Naive thymus-derived CD4-positive, alpha-beta T cell (primary cell): ENCODE measurements around the gene SORCS2. TPM values are rescaled to one million over a fixed set of nuclear protein-coding genes. Genes with fewer than 3 reads are reported as not detected.
A peak's percentile ranks its signal among the peaks of the same experiment; 100 is the strongest.

ENCODE experiments used
- ATAC-seq: fragments of 150-1000 bp; cut with Tn5 transposase; 2 replicates; pipeline ENCODE4 v1.10.0; 2021; ENCODE audit warnings: mild to moderate bottlenecking, moderate library complexity
- CTCF ChIA-PET: fragments of 350-600 bp; sonication (Branson Sonifier 250); formaldehyde crosslinking; loops from one replicate; lab custom pipeline; 2021; ENCODE audit warnings: antibody characterized with exemption; lab: Charles Lee
- POLR2A ChIA-PET: fragments of 350-600 bp; sonication (Branson Sonifier 250); formaldehyde crosslinking; loops from one replicate; lab custom pipeline; 2021; ENCODE audit warnings: antibody characterized with exemption, inconsistent platforms; lab: Charles Lee
- DNase-seq, 9 donors: peaks; one replicate each; pipeline versions ENCODE4 v3.0.0 to v3.0.0-alpha.2; 2020 to 2022; ENCODE audit warnings: mixed read lengths in 1 of 9
- H3K27ac ChIP-seq: one replicate; pipeline ENCODE4 v1.7.0; 2013; ENCODE audit warnings: mild to moderate bottlenecking, low read depth, low read length, moderate library complexity
- H3K27me3 ChIP-seq, 2 donors: one replicate each; pipeline ENCODE4 v1.7.0; 2013; ENCODE audit warnings: low read length in 2 of 2, mild to moderate bottlenecking in 2 of 2, moderate library complexity in 2 of 2; ENCODE audit not compliant: control insufficient read depth in 2 of 2, insufficient read depth in 2 of 2
- H3K36me3 ChIP-seq, 3 experiments: 1 replicate in 2 of 3; 2 replicates in 1 of 3; pipeline ENCODE4 v1.7.0; 2013; ENCODE audit warnings: low read length in 3 of 3, mild to moderate bottlenecking in 3 of 3, moderate library complexity in 1 of 3; ENCODE audit not compliant: insufficient read depth in 3 of 3, control insufficient read depth in 2 of 3
- H3K4me1 ChIP-seq, 2 donors: one replicate each; pipeline ENCODE4 v1.7.0; 2013; ENCODE audit warnings: low read length in 2 of 2, mild to moderate bottlenecking in 2 of 2, moderate library complexity in 1 of 2; ENCODE audit not compliant: control insufficient read depth in 2 of 2, insufficient read depth in 2 of 2
- H3K4me3 ChIP-seq: 2 replicates; pipeline ENCODE4 v1.7.0; 2013; ENCODE audit warnings: mild to moderate bottlenecking, low read length
- H3K9me3 ChIP-seq, 3 experiments: 1 replicate in 2 of 3; 2 replicates in 1 of 3; pipeline ENCODE4 v1.7.0; 2013; ENCODE audit warnings: low read length in 3 of 3; ENCODE audit not compliant: control insufficient read depth in 2 of 3
- H3K27ac Mint-ChIP-seq, 9 donors: one replicate each; pipeline ENCODE4 v1.8.0; 2020 to 2022; ENCODE audit warnings: mixed read lengths in 9 of 9, mild to moderate bottlenecking in 8 of 9, moderate library complexity in 5 of 9, inconsistent platforms in 2 of 9
- H3K27me3 Mint-ChIP-seq, 5 donors: one replicate each; pipeline ENCODE4 v1.8.0; 2021 to 2022; ENCODE audit warnings: mixed read lengths in 5 of 5, mild to moderate bottlenecking in 1 of 5
- H3K36me3 Mint-ChIP-seq, 5 donors: one replicate each; pipeline ENCODE4 v1.8.0; 2020 to 2022; ENCODE audit warnings: mixed read lengths in 5 of 5, mild to moderate bottlenecking in 3 of 5, inconsistent platforms in 1 of 5
- H3K4me1 Mint-ChIP-seq, 7 donors: one replicate each; pipeline ENCODE4 v1.8.0; 2020 to 2022; ENCODE audit warnings: mixed read lengths in 7 of 7, mild to moderate bottlenecking in 3 of 7, inconsistent platforms in 1 of 7
- H3K4me3 Mint-ChIP-seq, 10 donors: one replicate each; pipeline ENCODE4 v1.8.0; 2020 to 2022; ENCODE audit warnings: mild to moderate bottlenecking in 10 of 10, mixed read lengths in 10 of 10, moderate library complexity in 6 of 10, inconsistent platforms in 2 of 10
- H3K9me3 Mint-ChIP-seq, 11 donors: one replicate each; pipeline ENCODE4 v1.8.0; 2020 to 2022; ENCODE audit warnings: mixed read lengths in 11 of 11, mild to moderate bottlenecking in 4 of 11, inconsistent platforms in 1 of 11, moderate library complexity in 1 of 11
- intact Hi-C, 2 donors: fragments of 100-400 bp; cut with micrococcal nuclease; formaldehyde crosslinking; loops; one replicate each; pipeline ENCODE4 v1.15.1; 2023
- polyA plus RNA-seq, 2 donors: library from polyadenylated mRNA; unstranded; fragments of 300-500 nt; fragmentation: Illumina TruSeq; gene quantifications; one replicate each; pipeline ENCODE4 v1.2.3, GENCODE V29; 2021
- total RNA-seq, 6 experiments: library from RNA in 5 of 6; stranded (reverse) in 5 of 6; gene quantifications; 1 replicate in 5 of 6; 2 replicates in 1 of 6; pipeline ENCODE4 v1.2.3 and lab custom pipeline; 2021 to 2026

SORCS2 gene
- total and polyA plus RNA-seq, 7 experiments from 2014 or later = 0.10 TPM; not detected in 6

DNA sequence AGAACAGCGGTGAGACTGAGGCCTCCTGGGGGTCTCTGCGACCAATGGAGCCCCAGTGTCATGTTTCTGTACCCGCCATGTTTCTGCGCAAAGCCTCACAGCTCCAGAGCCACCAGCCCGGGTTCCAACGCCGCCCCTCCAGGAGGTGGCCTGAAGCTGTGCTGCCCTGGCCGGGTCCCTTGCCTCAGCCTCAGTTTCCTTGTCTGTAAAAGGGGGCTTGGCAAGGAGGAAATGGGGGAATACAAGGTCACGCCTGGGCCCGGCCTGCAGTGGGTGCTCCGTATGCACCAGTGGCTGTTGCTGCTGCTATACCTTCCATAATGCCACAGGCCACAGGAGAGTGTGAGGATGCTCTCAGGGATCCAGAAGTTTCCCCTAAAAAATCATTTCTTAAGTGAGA, 517.8 kb downstream of the SORCS2 start:
- H3K4me3 Mint-ChIP-seq = no peak overlapping the region
- H3K27ac Mint-ChIP-seq = no peak overlapping the region
- no peak for ATAC-seq

GRCh38 chr4:7710576-7711306, 518.4 kb downstream of the SORCS2 start:
- DNase-seq = no peak
- no peaks in the 10 kb centered on the region for H3K4me1 ChIP-seq
- no peak for ATAC-seq
- no peak overlapping the region for H3K27ac Mint-ChIP-seq
- ChIA-PET POLR2A (no interaction called here), CTCF (no interaction called here)
- peaks cover 0 to 6% (median 0%) of the 10 kb centered on the region in 3 experiments for H3K9me3 ChIP-seq
- H3K27ac ChIP-seq = no peak overlapping the region
- H3K4me3 Mint-ChIP-seq = no peak overlapping the region
- intact Hi-C loops = no loop called here
- H3K36me3 Mint-ChIP-seq = no peaks in the 10 kb centered on the region
- H3K27me3 ChIP-seq = no peaks in the 10 kb centered on the region
- peaks cover 0 to 2% (median 0%) of the 10 kb centered on the region in 7 donors for H3K4me1 Mint-ChIP-seq
- no peaks in the 10 kb centered on the region for H3K36me3 ChIP-seq
- peaks cover 0 to 6% (median 2%) of the 10 kb centered on the region in 11 donors for H3K9me3 Mint-ChIP-seq
- no peaks in the 10 kb centered on the region for H3K27me3 Mint-ChIP-seq
- no peak overlapping the region for H3K4me3 ChIP-seq

More for the DNA sequence above, 517.8 kb downstream of the SORCS2 start:
- Histone ChIP-seq H3K4me1 (no peaks in the 10 kb centered on the region), H3K9me3 (peaks cover 0 to 6% (median 0%) of the 10 kb centered on the region in 3 experiments), H3K27me3 (no peaks in the 10 kb centered on the region), H3K36me3 (no peaks in the 10 kb centered on the region), H3K27ac (no peak overlapping the region), H3K4me3 (no peak overlapping the region)
- Mint-ChIP-seq H3K27me3 (no peaks in the 10 kb centered on the region), H3K36me3 (no peaks in the 10 kb centered on the region), H3K9me3 (peaks cover 0 to 6% (median 2%) of the 10 kb centered on the region in 11 donors), H3K4me1 (peaks cover 0 to 2% (median 0%) of the 10 kb centered on the region in 7 donors)
- intact Hi-C loops = no loop called here
- no peak for DNase-seq
- POLR2A ChIA-PET = no interaction called here
- CTCF ChIA-PET = no interaction called here

DNA sequence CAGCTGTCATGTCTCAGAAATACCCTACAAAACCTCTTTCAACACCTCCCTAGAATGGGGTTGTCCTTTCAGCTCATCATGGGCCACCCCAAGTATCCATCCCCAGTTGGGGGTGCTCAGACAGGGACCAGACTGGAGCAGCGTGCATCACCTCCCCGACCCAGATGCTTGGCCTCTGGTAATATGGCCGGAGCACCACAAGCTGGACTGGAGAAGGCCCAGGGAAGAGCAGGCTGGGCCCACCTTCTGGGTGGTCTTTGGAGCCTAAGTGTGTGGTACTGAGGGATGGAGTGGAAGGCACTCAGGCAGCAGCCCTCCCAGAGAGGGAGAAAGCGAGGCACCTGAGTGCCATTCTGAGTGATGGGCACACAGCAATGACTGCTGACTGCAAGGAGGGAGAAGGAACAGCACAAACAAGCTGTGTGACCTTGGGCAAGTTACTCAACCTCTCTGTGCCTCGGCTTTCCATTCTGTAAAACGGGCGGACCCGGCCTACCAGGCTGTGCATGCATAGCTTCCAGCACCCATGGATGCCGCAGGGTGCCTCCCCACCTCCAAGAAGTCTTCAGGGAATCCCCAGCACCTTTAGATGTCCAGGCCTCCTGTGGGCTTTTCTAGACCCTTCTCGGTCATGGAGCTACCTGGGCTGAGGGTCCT, 519.1 kb downstream of the SORCS2 start:
- Histone ChIP-seq H3K4me1 (no peaks in the 10 kb centered on the region), H3K27me3 (no peaks in the 10 kb centered on the region), H3K4me3 (no peak overlapping the region), H3K36me3 (no peaks in the 10 kb centered on the region), H3K9me3 (peaks cover 0 to 6% (median 0%) of the 10 kb centered on the region in 3 experiments), H3K27ac (no peak overlapping the region)
- H3K9me3 Mint-ChIP-seq = peaks cover 0 to 6% (median 2%) of the 10 kb centered on the region in 11 donors
- peaks cover 0 to 3% (median 0%) of the 10 kb centered on the region in 5 donors for H3K36me3 Mint-ChIP-seq
- peaks cover 0 to 2% (median 0%) of the 10 kb centered on the region in 7 donors for H3K4me1 Mint-ChIP-seq
- ATAC-seq = no peak
- no peak for DNase-seq
- POLR2A ChIA-PET = no interaction called here
- CTCF ChIA-PET = no interaction called here
- peaks cover 0 to 3% (median 0%) of the 10 kb centered on the region in 5 donors for H3K27me3 Mint-ChIP-seq
- intact Hi-C loops = no loop called here
- H3K4me3 Mint-ChIP-seq = no peak overlapping the region
- no peak overlapping the region for H3K27ac Mint-ChIP-seq

- H3K27ac ChIP-seq = no peak overlapping the region
- ChIA-PET CTCF (no interaction called here), POLR2A (no interaction called here)
- no peak for DNase-seq
- H3K4me1 Mint-ChIP-seq = peaks cover 0 to 2% (median 0%) of the 10 kb centered on the region in 7 donors
- H3K27ac Mint-ChIP-seq = no peak overlapping the region
- peaks cover 0 to 6% (median 0%) of the 10 kb centered on the region in 3 experiments for H3K9me3 ChIP-seq
- ATAC-seq = no peak
- peaks cover 0 to 6% (median 2%) of the 10 kb centered on the region in 11 donors for H3K9me3 Mint-ChIP-seq
- H3K36me3 Mint-ChIP-seq = peaks cover 0 to 3% (median 0%) of the 10 kb centered on the region in 5 donors
- no peak overlapping the region for H3K4me3 ChIP-seq
- no peaks in the 10 kb centered on the region for H3K36me3 ChIP-seq
- H3K27me3 ChIP-seq = no peaks in the 10 kb centered on the region
- H3K4me3 Mint-ChIP-seq = no peak overlapping the region
- intact Hi-C loops = no loop called here
- H3K4me1 ChIP-seq = no peaks in the 10 kb centered on the region
- peaks cover 0 to 4% (median 0%) of the 10 kb centered on the region in 5 donors for H3K27me3 Mint-ChIP-seq
Observed at GRCh38 chr4:7712021-7712671, 519.8 kb downstream of the SORCS2 start.

GRCh38 chr4:7713757-7714156, 521.4 kb downstream of the SORCS2 start:
- Mint-ChIP-seq H3K9me3 (peaks cover 0 to 6% (median 2%) of the 10 kb centered on the region in 11 donors), H3K27me3 (peaks cover 0 to 15% (median 4%) of the 10 kb centered on the region in 5 donors), H3K4me1 (peaks cover 0 to 2% (median 0%) of the 10 kb centered on the region in 7 donors), H3K36me3 (peaks cover 0 to 3% (median 0%) of the 10 kb centered on the region in 5 donors), H3K4me3 (no peak overlapping the region), H3K27ac (no peak overlapping the region)
- ATAC-seq (no peak), DNase-seq (no peak)
- H3K4me1 ChIP-seq = no peaks in the 10 kb centered on the region
- intact Hi-C loops = no loop called here
- H3K27me3 ChIP-seq = no peaks in the 10 kb centered on the region
- CTCF ChIA-PET = interaction anchor here (0.6 to 0.9 kb wide), 2 partner anchors 48 to 88 kb away, joined by 3 to 4 read pairs; no protein-coding TSS in a partner anchor
- peaks cover 0 to 6% (median 0%) of the 10 kb centered on the region in 3 experiments for H3K9me3 ChIP-seq
- no peak overlapping the region for H3K27ac ChIP-seq
- H3K4me3 ChIP-seq = no peak overlapping the region
- no peaks in the 10 kb centered on the region for H3K36me3 ChIP-seq
- POLR2A ChIA-PET = no interaction called here

DNA sequence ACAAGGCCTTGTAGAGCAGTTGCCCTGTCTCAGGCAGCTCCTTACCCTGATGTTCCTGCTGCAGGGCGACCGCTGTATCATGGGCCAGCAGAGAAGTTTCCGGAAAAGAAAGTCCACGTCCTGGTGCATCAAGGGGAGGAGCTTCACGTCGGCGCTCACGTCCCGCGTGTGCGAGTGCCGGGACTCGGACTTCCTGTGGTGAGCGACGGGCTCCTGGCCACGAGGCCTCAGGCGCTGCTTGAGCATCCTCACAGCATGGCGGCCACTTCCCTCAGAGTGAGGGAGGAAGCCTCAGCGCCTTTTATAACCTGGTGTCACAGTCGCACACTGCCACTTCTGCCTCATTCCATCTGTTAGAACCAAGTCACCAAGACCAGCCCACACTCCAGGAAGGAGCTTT, 521.8 kb downstream of the SORCS2 start:
- H3K36me3 ChIP-seq = no peaks in the 10 kb centered on the region
- Mint-ChIP-seq H3K27ac (peak overlapping the region in 1 of 9 donors; percentile 24), H3K4me1 (peaks cover 0 to 3% (median 0%) of the 10 kb centered on the region in 7 donors), H3K4me3 (no peak overlapping the region), H3K27me3 (peaks cover 0 to 15% (median 4%) of the 10 kb centered on the region in 5 donors), H3K9me3 (peaks cover 0 to 6% (median 2%) of the 10 kb centered on the region in 11 donors), H3K36me3 (peaks cover 0 to 3% (median 0%) of the 10 kb centered on the region in 5 donors)
- no peak overlapping the region for H3K4me3 ChIP-seq
- H3K27ac ChIP-seq = no peak overlapping the region
- ATAC-seq (no peak), DNase-seq (no peak)
- H3K4me1 ChIP-seq = no peaks in the 10 kb centered on the region
- no peaks in the 10 kb centered on the region for H3K27me3 ChIP-seq
- ChIA-PET CTCF (interaction anchor here (0.7 to 0.9 kb wide), 2 partner anchors 48 to 88 kb away, joined by 3 to 4 read pairs; no protein-coding TSS in a partner anchor), POLR2A (no interaction called here)
- intact Hi-C loops = no loop called here
- H3K9me3 ChIP-seq = peaks cover 0 to 6% (median 0%) of the 10 kb centered on the region in 3 experiments
